ENCODE results near the gene CCL8. TPM values are rescaled to one million over a fixed set of nuclear protein-coding genes. Genes with fewer than 3 reads are reported as not detected.

The CCL8 gene
- total RNA-seq, 1 donor from 2014 or later = 1.6 TPM

DNA sequence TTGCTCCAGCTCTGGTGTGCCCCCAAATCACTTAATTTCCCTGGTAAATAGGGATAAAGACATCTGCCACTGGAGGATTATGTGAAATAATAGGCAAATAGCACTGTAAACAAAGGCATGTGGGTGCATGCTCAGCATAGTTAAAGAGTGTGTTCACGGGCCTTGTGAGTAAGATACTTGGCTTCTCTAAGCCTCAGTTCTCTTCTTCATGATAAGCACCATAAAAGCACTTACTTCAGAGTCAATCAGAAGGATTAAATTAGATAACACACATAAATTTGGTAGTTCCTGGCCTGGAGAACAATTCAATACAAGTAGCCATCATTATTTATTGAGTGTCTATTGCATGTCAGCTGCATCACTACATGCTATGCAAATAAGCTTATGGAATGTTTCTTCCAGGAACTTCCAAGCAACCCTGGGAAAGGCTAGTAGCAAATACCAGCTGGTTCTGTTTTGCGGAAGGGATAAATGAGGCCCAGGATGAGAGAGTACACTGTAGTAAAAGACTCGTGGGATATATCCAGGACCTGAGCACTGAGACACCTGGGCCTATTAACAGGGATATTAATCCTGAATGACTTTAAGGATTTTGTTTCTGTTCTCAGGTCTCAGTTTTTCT lies 19.2 kb upstream of the CCL8 start:
- Histone ChIP-seq H3K36me3 (no peaks in the 10 kb centered on the region), H3K27me3 (ENCODE audit: low read depth) (no peaks in the 10 kb centered on the region), H3K9me3 (no peaks in the 10 kb centered on the region), H3K4me3 (no peak overlapping the region), H3K27ac (no peak overlapping the region), H3K4me1 (peaks cover 15% of the 10 kb centered on the region)
- intact Hi-C loops (cut with DNase I) = no loop called here
- ATAC-seq = no peak
- TF ChIP-seq, protein P1, sequence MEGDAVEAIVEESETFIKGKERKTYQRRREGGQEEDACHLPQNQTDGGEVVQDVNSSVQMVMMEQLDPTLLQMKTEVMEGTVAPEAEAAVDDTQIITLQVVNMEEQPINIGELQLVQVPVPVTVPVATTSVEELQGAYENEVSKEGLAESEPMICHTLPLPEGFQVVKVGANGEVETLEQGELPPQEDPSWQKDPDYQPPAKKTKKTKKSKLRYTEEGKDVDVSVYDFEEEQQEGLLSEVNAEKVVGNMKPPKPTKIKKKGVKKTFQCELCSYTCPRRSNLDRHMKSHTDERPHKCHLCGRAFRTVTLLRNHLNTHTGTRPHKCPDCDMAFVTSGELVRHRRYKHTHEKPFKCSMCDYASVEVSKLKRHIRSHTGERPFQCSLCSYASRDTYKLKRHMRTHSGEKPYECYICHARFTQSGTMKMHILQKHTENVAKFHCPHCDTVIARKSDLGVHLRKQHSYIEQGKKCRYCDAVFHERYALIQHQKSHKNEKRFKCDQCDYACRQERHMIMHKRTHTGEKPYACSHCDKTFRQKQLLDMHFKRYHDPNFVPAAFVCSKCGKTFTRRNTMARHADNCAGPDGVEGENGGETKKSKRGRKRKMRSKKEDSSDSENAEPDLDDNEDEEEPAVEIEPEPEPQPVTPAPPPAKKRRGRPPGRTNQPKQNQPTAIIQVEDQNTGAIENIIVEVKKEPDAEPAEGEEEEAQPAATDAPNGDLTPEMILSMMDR (IDR thresholded peaks at IDR 0.05) = no peak
- no peak for DNase-seq

DNA sequence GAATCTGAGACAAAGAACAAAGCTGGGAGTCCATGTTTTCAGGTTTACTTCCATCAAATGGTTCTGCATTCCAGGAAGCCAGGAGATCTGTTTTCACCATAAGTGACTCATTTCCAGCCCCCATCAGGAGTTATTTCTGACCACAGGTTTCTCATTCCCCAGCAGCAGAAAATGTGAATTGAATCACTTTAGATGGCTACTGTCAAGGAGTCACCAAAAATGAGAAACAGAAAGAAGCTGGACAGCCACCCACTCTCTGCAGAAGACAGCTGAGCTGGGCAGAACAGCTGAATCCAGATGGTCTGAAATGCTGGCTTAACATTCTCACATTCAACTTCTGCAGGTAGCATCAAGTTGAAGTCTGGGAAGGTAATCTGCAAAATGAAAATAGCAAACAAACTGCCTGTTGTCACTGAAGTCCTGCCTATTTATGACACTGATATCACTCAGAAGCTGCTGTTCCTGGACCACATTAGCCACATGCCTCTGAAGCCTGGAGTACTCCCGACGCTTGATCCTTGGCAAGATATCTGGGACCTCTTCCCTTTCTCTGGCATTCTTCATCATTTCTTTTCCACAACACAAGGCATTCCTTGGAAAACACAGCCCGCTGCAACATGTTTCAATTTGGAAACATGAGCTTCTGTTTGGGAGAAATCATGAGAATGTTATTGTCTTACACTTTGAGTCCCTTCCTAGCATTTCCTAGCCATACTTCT lies 18.4 kb upstream of the CCL8 start:
- Histone ChIP-seq H3K36me3 (no peaks in the 10 kb centered on the region), H3K27me3 (ENCODE audit: low read depth) (no peaks in the 10 kb centered on the region), H3K4me1 (peaks cover 15% of the 10 kb centered on the region), H3K9me3 (no peaks in the 10 kb centered on the region), H3K4me3 (no peak overlapping the region), H3K27ac (no peak overlapping the region)
- DNase-seq (no peak), ATAC-seq (no peak)
- intact Hi-C loops (cut with DNase I) = no loop called here
- TF ChIP-seq, protein P1 (IDR thresholded peaks at IDR 0.05) = no peak

DNA sequence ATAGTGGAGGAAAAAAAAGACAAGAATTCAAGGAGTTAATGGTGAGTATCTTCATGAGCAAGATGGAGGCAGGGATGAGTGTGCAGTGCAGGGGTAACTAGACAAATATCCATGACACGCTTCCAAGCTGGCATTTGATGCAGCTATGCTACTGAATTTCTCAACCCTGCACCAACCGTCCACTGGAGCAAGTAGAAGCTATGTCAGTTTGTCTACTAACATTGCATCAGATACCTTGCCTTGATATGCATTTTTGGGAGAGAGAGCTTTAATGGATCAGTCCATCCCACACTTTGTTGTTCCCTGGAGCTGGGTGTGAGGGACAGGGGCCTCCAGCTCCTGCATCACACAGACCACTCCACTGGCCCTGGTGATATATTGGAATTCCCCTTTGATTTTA lies 17.2 kb upstream of the CCL8 start:
- peaks cover 27% of the 10 kb centered on the region for H3K4me1 ChIP-seq
- H3K4me3 ChIP-seq = no peak overlapping the region
- H3K27ac ChIP-seq = no peak overlapping the region
- no peak for ATAC-seq
- no peaks in the 10 kb centered on the region for H3K36me3 ChIP-seq
- no peak for DNase-seq
- no peaks in the 10 kb centered on the region for H3K27me3 ChIP-seq (ENCODE audit: low read depth)
- H3K9me3 ChIP-seq = no peaks in the 10 kb centered on the region
- TF ChIP-seq, protein P1 (IDR thresholded peaks at IDR 0.05) = no peak
- intact Hi-C loops (cut with DNase I) = no loop called here

DNA sequence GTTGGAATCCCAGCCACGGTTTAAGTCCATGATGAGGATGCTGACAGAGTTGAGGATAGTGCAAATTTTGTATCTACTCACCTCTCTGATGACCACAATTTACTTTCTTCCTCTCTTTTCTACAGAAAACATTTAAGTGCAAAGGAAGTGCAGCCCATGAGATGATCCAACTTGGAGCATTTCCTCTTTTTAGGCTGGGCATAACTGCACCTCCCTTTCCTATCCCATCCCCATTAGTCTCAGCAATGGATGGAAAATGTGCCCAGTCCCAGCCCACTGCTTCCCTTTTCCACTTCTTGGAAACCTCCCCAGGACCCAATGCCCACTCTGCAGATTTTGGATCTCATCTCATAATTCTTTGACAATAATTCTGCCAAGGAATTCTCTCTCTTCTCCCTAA lies 16.6 kb upstream of the CCL8 start:
- Histone ChIP-seq H3K9me3 (no peaks in the 10 kb centered on the region), H3K27me3 (ENCODE audit: low read depth) (no peaks in the 10 kb centered on the region), H3K4me3 (no peak overlapping the region), H3K36me3 (no peaks in the 10 kb centered on the region), H3K4me1 (peaks cover 34% of the 10 kb centered on the region), H3K27ac (no peak overlapping the region)
- intact Hi-C loops (cut with DNase I) = no loop called here
- DNase-seq (no peak), ATAC-seq (no peak)
- TF ChIP-seq, protein P1 (IDR thresholded peaks at IDR 0.05) = no peak

DNA sequence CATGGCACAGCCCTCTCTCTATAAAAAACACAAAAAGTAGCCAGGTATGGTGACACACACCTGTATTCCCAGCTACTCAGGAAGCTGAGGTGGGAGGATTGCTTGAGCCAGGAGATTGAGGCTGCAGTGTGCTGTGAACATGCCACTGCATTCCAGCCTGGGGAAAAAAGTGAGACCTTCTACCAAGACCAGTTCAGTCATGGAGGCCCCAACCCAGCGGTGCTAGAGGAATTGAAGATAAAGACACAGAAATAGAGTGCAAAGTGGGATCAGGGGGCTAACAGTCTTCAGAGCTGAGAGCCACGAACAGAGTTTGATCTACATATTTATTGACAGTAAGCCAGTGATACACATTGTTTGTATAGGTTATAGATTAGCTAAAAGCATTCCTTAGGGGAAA lies 15.6 kb upstream of the CCL8 start:
- Histone ChIP-seq H3K4me1 (peaks cover 34% of the 10 kb centered on the region), H3K36me3 (no peaks in the 10 kb centered on the region), H3K4me3 (no peak overlapping the region), H3K27me3 (ENCODE audit: low read depth) (no peaks in the 10 kb centered on the region), H3K27ac (no peak overlapping the region), H3K9me3 (no peaks in the 10 kb centered on the region)
- intact Hi-C loops (cut with DNase I) = no loop called here
- no peak for DNase-seq
- ATAC-seq = no peak
- TF ChIP-seq, protein P1 (IDR thresholded peaks at IDR 0.05) = no peak

Data from lower lobe of right lung (tissue), 2 donors.